Spleen (tissue), 7 donors: ENCODE measurements around the gene SMC1A.

ENCODE experiments used
- CTCF ChIP-seq, 11 experiments: fragments of 200-600 bp in 7 of 11; fragments of 450-650 bp in 4 of 11; sonication (generic) in 4 of 11; IDR thresholded peaks in 8 of 11; conservative IDR thresholded peaks in 3 of 11; 1 replicate in 7 of 11; 2 replicates in 4 of 11; pipeline versions ENCODE4 v1.4.0 to v1.8.0; 2016 to 2021; ENCODE audit warnings: antibody characterized with exemption in 11 of 11, inconsistent platforms in 4 of 11, mild to moderate bottlenecking in 1 of 11
- POLR2A ChIP-seq, 3 donors: fragments of 450-650 bp; IDR thresholded peaks; one replicate each; pipeline ENCODE4 v1.5.1; 2017; ENCODE audit warnings: antibody characterized with exemption in 3 of 3, mild to moderate bottlenecking in 1 of 3
- donor health status: DM: no; HTN: no; CAD: no; lungs with moderate emphysema.
- donor health status: DM: no; HTN: no; CAD: no.
- donor health status: DM: no; HTN: no; CAD: no.

GRCh38 chrX:53383376-53384076 is 38.9 kb downstream of the SMC1A start:
- TF ChIP-seq CTCF (IDR thresholded peaks at IDR 0.05 in 8 of 11, conservative IDR thresholded peaks at IDR 0.05 in 3 of 11) (no peak), POLR2A (IDR thresholded peaks at IDR 0.05) (no peak)
